Activated naive CD8-positive, alpha-beta T cell treated with anti-CD3 and anti-CD28 coated beads, Interleukin-2, amount 10 ng/mL, durations not matched to agents 7 days and 5 days (primary cell): Measurements from ENCODE around the gene AFG1L. TPM values are rescaled to one million over a fixed set of nuclear protein-coding genes. Genes with fewer than 3 reads are reported as not detected.
"Not testable (repeated sequence)": the region's sequence is repeated elsewhere in the genome, so short reads cannot be mapped to it uniquely, and the experiment has no call there.

Source experiments
- ATAC-seq: fragments of 150-1000 bp; cut with Tn5 transposase; one replicate; pipeline ENCODE4 v1.10.0; 2021; ENCODE audit warnings: low read depth, moderate library complexity
- POLR2A ChIA-PET: fragments of 350-600 bp; sonication (Branson Sonifier 250); formaldehyde crosslinking; loops from one replicate; lab custom pipeline; 2021; ENCODE audit warnings: antibody characterized with exemption; lab: Charles Lee
- DNase-seq: peaks from one replicate; pipeline ENCODE4 v3.0.0; 2021
- H3K27ac Mint-ChIP-seq: one replicate; pipeline ENCODE4 v1.8.0; 2022; ENCODE audit warnings: mild to moderate bottlenecking, mixed read lengths
- H3K27me3 Mint-ChIP-seq: one replicate; pipeline ENCODE4 v1.8.0; 2022; ENCODE audit warnings: mild to moderate bottlenecking, moderate library complexity, mixed read lengths
- H3K36me3 Mint-ChIP-seq: one replicate; pipeline ENCODE4 v1.8.0; 2021; ENCODE audit warnings: mild to moderate bottlenecking, mixed read lengths
- H3K4me1 Mint-ChIP-seq: one replicate; pipeline ENCODE4 v1.8.0; 2021; ENCODE audit warnings: mixed read lengths
- H3K4me3 Mint-ChIP-seq: one replicate; pipeline ENCODE4 v1.8.0; 2022; ENCODE audit warnings: mild to moderate bottlenecking, moderate library complexity, mixed read lengths
- H3K9me3 Mint-ChIP-seq: one replicate; pipeline ENCODE4 v1.8.0; 2021; ENCODE audit warnings: mixed read lengths
- total RNA-seq, 2 experiments: library from RNA; stranded (reverse); gene quantifications; one replicate each; pipeline ENCODE4 v1.2.3, GENCODE V29; 2021

AFG1L gene
- total RNA-seq = 1 to 10 TPM; 4.9 to 5.5 TPM

DNA sequence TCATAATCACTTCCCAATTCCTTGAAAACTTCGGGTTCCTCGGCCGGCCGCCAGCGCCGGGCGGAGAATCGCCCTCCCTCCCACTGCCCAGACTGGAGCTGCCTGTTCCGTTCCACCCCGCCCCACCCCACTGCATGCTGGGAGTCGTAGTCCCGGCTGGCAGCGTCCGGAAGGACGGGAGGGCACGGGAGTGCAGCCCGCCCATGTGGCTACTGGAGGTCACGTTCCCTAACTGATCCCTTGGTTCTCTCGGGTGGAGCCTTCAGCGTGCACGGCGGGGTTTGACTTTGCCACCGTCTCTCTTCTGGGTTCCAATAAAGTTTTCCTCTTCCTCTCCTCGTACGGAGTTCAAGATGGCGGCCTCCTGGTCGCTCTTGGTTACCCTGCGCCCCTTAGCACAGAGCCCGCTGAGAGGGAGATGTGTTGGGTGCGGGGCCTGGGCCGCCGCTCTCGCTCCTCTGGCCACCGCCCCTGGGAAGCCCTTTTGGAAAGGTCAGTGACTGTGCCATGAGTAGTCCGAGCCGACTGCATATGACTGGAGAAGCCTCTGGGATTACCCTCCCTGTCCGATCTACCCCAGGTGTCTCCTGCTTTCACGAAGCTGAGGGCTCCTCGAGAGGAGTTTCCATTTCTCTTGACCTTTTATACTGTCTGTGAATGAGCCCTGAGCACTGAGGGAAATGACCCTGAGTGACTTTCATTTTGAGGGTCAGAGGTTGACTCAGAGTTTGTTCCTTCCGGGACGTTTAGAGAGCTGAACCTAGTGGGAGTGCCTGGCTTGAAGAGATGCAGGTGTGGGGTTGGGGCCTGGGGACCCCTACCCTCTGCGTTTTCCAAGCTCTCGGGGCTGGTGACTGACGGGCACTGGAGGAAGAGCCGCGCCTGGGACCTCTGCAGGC is at the start of gene AFG1L:
AFG1L (plus strand) TSS at position 328 of the 899 bp plus-strand sequence; CDS start at position 354, 26 bp downstream.
- Mint-ChIP-seq H3K27me3 (peaks cover 7% of the 10 kb centered on the region), H3K4me1 (peaks cover 24% of the 10 kb centered on the region), H3K9me3 (no peaks in the 10 kb centered on the region), H3K27ac (peak within 1 kb of the TSS; percentile 100), H3K36me3 (peaks cover 1% of the 10 kb centered on the region), H3K4me3 (peak within 1 kb of the TSS; percentile 95)
- peak; percentile 90 for ATAC-seq
- POLR2A ChIA-PET = interaction anchor here (0.7 to 2.5 kb wide), 6 partner anchors 26 to 836 kb away, joined by 3 to 32 read pairs (median 4); partner anchors contain the start of genes PDSS2 and SNX3
- DNase-seq = peak; percentile 91

- DNase-seq, H3K27ac Mint-ChIP-seq, POLR2A ChIA-PET, H3K4me3 Mint-ChIP-seq, H3K27me3 Mint-ChIP-seq, ATAC-seq: not testable (repeated sequence)
- peaks cover 62% of the 10 kb centered on the region for H3K36me3 Mint-ChIP-seq
- H3K4me1 Mint-ChIP-seq = peaks cover 13% of the 10 kb centered on the region
- H3K9me3 Mint-ChIP-seq = peaks cover 11% of the 10 kb centered on the region
Observed at GRCh38 chr6:108245095-108245494, 49.8 kb upstream of the AFG1L start.

- Mint-ChIP-seq H3K27me3 (no peaks in the 10 kb centered on the region), H3K4me3 (no peak overlapping the region), H3K27ac (no peak overlapping the region), H3K36me3 (peaks cover 43% of the 10 kb centered on the region), H3K4me1 (peaks cover 22% of the 10 kb centered on the region), H3K9me3 (peaks cover 6% of the 10 kb centered on the region)
- POLR2A ChIA-PET = interaction anchor here (1.5 kb wide), 1 partner anchor 12 kb away, joined by 3 read pairs; the partner anchor contains the start of gene SNX3
- DNase-seq (no peak), ATAC-seq (no peak)
Observed at GRCh38 chr6:108247965-108248536, 46.8 kb upstream of the AFG1L start.

DNA sequence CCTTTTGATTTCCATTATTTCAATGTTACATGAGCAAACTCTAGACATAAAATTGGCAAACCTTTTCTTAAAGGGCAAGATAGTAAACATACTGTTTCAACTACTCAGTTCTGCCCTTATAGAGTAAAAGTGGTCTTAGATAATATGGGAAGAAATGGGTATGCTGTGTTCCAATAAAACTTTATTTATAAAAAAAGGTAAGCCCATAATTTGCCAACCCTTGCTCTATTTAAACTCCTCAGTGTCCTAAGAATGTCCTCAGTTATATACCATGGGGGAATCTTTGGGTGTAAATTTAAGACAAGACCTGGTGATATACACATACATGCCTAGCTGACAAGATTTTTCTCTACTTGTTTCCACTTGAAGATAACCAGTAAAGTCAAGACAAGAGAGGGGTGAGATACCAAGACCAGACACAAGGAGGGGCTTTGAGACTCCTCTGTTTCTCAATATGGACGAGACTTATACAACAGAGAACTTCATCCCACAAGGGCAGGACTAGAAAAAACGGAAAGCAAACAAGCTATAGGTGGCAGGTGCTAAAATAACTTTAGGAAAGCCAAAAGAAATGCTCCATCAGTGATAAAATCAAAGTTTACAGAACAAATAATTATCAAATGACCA is 44.5 kb upstream of the AFG1L start:
- peaks cover 34% of the 10 kb centered on the region for H3K36me3 Mint-ChIP-seq

DNA sequence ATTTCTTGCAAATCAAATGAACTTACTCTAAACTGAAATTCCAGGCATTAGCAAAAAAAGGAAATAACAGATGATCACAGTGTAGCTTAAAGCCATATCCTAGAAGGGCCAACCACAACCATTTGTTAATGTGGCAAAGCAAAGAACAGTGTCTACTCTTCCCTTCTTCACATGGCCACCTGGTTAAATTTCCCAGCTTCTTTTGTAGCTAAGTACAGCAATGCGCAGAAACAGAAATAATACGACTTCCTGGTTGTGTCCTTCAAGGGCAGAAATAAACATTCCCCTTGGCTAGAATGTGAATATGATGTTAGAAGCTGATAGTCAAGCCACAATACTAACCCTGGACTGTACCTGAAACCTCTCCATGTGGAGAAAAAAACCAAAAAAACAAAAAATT is 43.6 kb upstream of the AFG1L start:
- Mint-ChIP-seq H3K4me1 (peaks cover 32% of the 10 kb centered on the region), H3K4me3 (no peak overlapping the region), H3K27ac (no peak overlapping the region), H3K9me3 (no peaks in the 10 kb centered on the region), H3K27me3 (no peaks in the 10 kb centered on the region), H3K36me3 (peaks cover 28% of the 10 kb centered on the region)
- DNase-seq (no peak), ATAC-seq (no peak)
- POLR2A ChIA-PET = interaction anchor here (0.6 to 0.7 kb wide), 2 partner anchors 103 to 240 kb away, joined by 3 read pairs; no protein-coding TSS in a partner anchor

More for the DNA sequence above, 44.5 kb upstream of the AFG1L start:
- Mint-ChIP-seq H3K27me3 (no peaks in the 10 kb centered on the region), H3K4me3 (no peak overlapping the region), H3K27ac (no peak overlapping the region), H3K9me3 (peaks cover 4% of the 10 kb centered on the region), H3K4me1 (peaks cover 32% of the 10 kb centered on the region)
- DNase-seq (no peak), ATAC-seq (peak; percentile 47)
- POLR2A ChIA-PET = interaction anchor here (0.6 kb wide), 1 partner anchor 104 kb away, joined by 3 read pairs; no protein-coding TSS in a partner anchor

DNA sequence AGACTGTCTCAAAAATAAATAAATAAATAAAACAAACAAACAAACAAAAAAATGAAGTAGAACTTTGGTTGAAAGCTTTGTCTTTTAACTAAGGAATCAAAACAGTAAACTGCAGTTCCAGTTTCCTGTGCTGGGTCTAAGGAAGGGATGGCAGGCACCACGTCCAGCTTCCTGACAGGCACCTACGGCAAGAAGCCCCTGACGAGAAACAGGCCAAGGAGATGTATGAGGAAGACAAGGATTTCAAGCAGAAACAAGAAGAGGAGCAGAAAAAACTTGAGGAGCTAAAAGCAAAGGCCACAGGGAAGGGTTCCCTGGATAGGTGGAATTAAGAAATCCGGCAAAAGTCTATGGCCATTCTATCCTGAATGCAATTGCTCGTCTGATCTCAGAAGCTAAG is 42.8 kb upstream of the AFG1L start:
- DNase-seq (no peak), ATAC-seq (no peak)
- H3K36me3 Mint-ChIP-seq = peaks cover 24% of the 10 kb centered on the region
- no peaks in the 10 kb centered on the region for H3K9me3 Mint-ChIP-seq
- H3K4me3 Mint-ChIP-seq = no peak overlapping the region
- H3K27ac Mint-ChIP-seq = no peak overlapping the region
- POLR2A ChIA-PET = interaction anchor here (0.7 kb wide), 2 partner anchors 8 to 240 kb away, joined by 3 read pairs; no protein-coding TSS in a partner anchor
- H3K27me3 Mint-ChIP-seq = no peaks in the 10 kb centered on the region
- peaks cover 36% of the 10 kb centered on the region for H3K4me1 Mint-ChIP-seq

GRCh38 chr6:108253241-108253640 is 41.6 kb upstream of the AFG1L start:
- Mint-ChIP-seq H3K9me3 (no peaks in the 10 kb centered on the region), H3K4me3 (no peak overlapping the region), H3K36me3 (peaks cover 17% of the 10 kb centered on the region), H3K4me1 (peaks cover 36% of the 10 kb centered on the region), H3K27ac (no peak overlapping the region), H3K27me3 (no peaks in the 10 kb centered on the region)
- ATAC-seq (no peak), DNase-seq (no peak)
- POLR2A ChIA-PET = no interaction called here

- no peak overlapping the region for H3K27ac Mint-ChIP-seq
- H3K4me1 Mint-ChIP-seq = peaks cover 41% of the 10 kb centered on the region
- no peaks in the 10 kb centered on the region for H3K9me3 Mint-ChIP-seq
Observed at GRCh38 chr6:108254433-108255410, 40.1 kb upstream of the AFG1L start.

GRCh38 chr6:108260126-108260808 is 34.6 kb upstream of the AFG1L start:
- POLR2A ChIA-PET = interaction anchor here (0.6 to 2.5 kb wide), 14 partner anchors 8 to 801 kb away, joined by 3 to 32 read pairs (median 4); partner anchors contain the start of genes AFG1L and PDSS2
- ATAC-seq = peak; percentile 17
- no peak for DNase-seq
- H3K27ac Mint-ChIP-seq = peak overlapping the region; percentile 89
- peaks cover 5% of the 10 kb centered on the region for H3K36me3 Mint-ChIP-seq
- H3K27me3 Mint-ChIP-seq = peaks cover 4% of the 10 kb centered on the region
- H3K9me3 Mint-ChIP-seq = no peaks in the 10 kb centered on the region
- H3K4me3 Mint-ChIP-seq = peak overlapping the region; percentile 84
- H3K4me1 Mint-ChIP-seq = peaks cover 20% of the 10 kb centered on the region

More at GRCh38 chr6:108254433-108255410, 40.1 kb upstream of the AFG1L start:
- H3K36me3 Mint-ChIP-seq = peaks cover 18% of the 10 kb centered on the region
- no peaks in the 10 kb centered on the region for H3K27me3 Mint-ChIP-seq
- no peak for DNase-seq
- POLR2A ChIA-PET = interaction anchor here (1.0 kb wide), 1 partner anchor 31 kb away, joined by 3 read pairs; no protein-coding TSS in a partner anchor
- no peak overlapping the region for H3K4me3 Mint-ChIP-seq
- ATAC-seq = no peak

DNA sequence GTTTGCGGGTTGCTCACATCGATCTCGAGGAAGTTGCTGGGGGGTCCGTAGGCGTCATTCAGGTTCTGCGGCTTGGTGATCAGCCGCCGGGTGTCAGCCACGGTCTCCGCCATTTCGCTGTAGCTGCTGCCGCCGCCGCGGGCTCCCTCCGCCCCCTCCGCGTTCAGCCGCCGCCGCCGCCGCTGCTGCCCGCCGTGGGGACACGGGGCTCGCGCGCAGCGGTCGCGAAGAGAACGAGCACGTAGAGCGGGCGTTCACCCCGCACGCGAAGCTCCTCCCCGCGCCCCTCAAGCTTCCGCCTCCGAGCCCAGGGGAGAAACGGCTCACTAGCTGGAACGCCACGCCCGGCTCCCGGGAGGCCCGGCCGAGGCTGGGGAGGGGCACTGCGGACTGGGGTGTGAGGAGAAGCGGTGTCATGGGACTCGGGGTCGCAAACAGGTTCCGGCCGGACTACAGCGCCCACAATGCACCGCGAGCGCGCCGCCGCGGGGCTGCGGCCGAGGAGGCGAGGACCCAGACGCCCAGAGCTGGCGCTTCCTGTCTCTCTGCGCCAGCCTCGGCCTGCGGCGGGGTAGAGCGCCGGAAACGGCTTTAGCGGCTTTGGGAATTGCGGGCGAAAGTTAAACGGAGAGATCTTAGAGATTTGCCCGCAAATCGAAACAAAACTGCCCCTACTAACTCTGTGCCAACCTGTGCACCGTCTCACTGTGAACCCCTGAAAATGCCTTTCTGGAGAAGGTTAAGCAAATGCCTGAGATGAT is 33.9 kb upstream of the AFG1L start, which contains the start of gene SNX3:
SNX3 (minus strand) TSS at position 232 of the 761 bp plus-strand sequence; CDS start at position 113, 119 bp downstream.
- peak within 1 kb of the TSS; percentile 89 for H3K27ac Mint-ChIP-seq
- peaks cover 5% of the 10 kb centered on the region for H3K36me3 Mint-ChIP-seq
- POLR2A ChIA-PET = interaction anchor here (0.8 to 2.5 kb wide), 17 partner anchors 12 to 802 kb away, joined by 3 to 32 read pairs (median 4); partner anchors contain the start of genes AFG1L and PDSS2
- H3K4me3 Mint-ChIP-seq = peak within 1 kb of the TSS; percentile 84
- peaks cover 19% of the 10 kb centered on the region for H3K4me1 Mint-ChIP-seq
- peaks cover 4% of the 10 kb centered on the region for H3K27me3 Mint-ChIP-seq
- peak; percentile 88 for ATAC-seq
- H3K9me3 Mint-ChIP-seq = no peaks in the 10 kb centered on the region
- peak; percentile 94 for DNase-seq

DNA sequence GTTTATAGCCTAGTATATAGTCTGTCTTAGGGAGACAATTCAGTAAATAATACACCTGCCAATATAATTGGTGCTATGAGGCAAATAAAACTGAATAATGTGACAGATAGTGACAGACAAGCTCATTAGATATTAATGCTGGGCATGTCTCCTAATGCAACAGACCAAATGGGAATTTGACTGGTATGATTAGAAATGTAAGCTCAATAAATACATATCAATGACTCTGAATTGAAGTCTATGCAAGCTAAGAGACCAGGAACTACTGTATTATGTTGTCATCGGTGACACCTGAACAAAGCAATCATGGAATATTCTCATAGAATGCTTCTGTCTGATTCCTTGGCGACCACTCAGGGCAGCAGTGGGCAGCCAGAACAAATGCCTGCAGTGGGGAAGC is 31.5 kb upstream of the AFG1L start:
- no peak overlapping the region for H3K27ac Mint-ChIP-seq
- H3K36me3 Mint-ChIP-seq = peaks cover 2% of the 10 kb centered on the region
- POLR2A ChIA-PET = no interaction called here
- no peak for DNase-seq
- H3K4me1 Mint-ChIP-seq = peaks cover 13% of the 10 kb centered on the region
- H3K27me3 Mint-ChIP-seq = peaks cover 4% of the 10 kb centered on the region
- no peaks in the 10 kb centered on the region for H3K9me3 Mint-ChIP-seq
- ATAC-seq = no peak
- no peak overlapping the region for H3K4me3 Mint-ChIP-seq
